ENCODE measurements around the gene MTA1.

MTA1 gene

DNA sequence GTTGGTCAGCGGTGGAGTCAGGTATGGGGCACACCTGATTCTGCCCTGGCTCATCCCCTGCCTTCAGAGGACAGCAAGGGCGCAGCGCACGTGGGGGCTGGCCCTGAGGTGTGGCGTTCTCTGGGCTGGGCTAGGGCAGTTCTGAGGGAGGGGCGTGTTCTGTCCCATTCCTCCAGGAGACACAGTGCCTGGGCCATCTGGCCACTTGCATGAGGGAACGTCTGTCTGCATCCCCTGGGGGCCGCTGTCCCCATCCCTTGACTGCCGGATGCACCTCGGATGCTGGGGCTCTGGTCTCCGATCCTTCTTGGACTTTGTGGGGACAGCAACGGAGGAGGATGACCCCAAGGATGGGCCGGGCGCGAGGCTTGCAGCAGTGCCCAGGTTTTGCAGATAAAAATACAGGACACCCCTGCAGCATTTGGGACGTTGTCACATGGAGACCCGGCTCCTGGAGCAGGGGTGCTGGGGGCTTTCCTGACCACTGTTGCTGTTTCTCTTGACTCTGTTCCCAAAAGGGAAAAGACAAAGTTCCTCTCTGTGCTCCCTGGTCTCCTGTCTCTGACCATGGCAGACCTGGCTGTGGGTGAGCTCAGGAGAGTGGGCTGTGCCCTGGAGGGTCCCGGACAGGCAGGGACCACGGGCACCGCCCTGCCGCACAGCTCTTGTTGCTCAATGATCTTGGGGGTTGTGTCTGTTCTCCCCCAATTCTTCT is 6.9 kb downstream of the MTA1 start:
- no peak for DNase-seq

DNA sequence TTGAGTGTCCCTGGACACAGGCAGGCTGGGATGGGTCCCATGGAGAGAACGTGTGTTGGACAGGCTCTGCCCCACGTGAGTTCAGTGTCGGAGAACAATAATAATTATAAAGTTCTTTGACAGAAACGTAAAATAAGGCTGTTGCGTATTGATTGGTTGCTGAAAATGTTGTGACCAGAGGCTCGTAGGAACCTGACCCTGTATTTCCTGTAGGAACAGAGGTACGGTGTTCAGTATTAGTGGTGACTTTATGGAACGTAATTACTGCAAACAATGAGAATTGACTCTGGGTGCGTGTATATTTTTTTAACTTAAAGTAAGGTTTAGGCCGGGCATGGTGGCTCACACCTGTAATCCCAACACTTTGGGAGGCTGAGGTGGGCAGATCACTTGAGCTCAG is 7.8 kb downstream of the MTA1 start:
- no peak for DNase-seq

DNA sequence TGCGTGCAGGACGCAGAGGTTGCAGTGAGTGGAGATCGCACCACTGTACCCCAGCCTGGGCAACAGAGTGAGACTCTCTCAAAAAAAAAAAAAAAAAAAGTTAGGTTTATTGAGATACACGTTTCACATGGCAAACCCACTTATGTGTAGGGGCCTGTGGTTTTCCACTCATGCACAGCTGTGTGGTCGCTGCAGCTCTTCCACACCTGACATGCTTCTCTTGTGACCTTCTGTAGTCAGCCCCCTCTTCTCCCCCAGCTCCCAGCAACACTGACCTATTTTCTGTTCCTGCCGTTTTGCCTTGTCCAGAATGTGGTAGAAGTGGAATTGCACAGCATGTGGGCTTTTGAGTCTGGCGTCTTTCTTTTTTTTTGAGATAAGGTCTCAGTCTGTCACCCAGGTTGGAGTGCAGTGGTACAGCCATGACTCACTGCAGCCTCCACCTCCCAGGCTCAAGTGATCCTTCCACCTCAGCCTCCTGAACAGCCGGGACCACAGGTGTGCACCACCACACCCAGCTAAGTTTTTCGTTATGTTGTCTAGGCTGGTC is 8.4 kb downstream of the MTA1 start:
- DNase-seq, result no peak

DNA sequence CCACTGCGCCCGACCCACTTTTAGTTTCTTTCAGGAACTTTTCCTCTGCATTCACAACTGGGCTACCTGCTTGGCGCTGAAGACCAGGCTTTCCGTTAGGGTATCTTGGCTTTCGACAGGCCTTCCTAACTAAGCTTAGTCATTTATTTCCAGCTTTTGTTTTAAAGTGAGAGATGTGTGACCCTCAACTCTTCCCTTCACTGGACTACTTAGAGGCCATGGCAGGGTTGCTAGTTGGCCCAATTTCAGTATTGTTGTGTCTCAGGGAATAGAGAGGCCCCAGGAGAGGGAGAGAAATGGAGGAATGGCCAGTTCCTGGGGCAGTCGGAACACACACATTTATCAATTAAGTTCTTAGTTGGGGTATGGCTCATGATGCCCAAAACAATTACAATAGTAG is 10.4 kb downstream of the MTA1 start:
- DNase-seq, result no peak

DNA sequence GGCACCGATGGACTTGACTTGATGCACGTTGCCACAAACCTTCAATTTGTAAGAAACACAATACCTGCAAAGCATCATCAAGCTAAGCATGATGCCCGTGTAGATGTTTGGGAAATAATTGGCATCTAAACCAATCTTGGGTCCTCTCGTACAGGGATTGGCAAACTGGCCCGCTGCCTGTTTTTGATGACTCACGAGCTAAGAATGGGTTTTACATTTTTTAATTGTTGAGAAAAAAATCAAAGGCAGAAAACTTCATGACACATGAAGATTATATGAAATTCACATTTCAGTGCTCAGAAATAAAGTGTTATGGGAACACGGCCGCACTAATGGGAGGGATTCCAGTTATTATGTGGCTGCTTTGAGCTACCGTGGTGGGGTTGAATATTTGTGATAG is 10.9 kb downstream of the MTA1 start:
- DNase-seq, result no peak

DNA sequence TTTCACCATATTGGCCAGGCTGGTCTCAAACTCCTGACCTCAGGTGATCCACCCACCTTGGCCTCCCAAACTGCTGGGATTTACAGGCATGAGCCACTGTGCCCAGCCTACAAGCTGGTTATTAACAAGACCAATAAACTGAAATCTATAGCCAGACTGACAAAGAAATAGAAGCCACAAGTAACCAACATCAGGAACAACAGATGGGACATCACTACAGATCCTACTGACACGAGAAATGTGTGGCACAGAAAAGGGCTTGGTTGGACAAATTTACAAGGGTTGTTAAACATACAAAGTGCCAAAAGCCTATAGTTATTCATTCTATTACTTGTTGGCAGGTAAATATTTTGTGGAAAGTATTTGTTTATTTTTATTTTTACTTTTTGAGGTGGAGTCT is 11.6 kb downstream of the MTA1 start:
- no peak for DNase-seq

DNA sequence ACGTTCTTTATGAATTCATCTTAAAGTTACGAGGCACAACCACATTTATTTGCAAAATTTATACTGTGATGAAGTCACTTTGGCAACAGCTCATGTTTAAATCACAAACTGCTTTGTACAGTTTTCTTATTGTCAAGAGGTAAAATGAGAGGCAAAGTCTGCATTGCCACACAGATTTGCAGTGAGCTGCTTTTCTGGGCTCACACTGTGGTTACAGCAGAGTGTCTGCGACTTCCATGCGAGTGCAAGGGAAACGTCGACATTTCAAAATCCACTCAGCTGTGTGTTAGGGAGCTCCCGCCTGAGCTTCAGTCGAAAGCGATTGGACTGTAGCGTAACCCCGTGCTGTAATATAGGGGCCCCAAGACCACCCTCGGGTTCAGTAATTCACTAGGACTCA is 13.0 kb downstream of the MTA1 start:
- DNase-seq, result no peak

DNA sequence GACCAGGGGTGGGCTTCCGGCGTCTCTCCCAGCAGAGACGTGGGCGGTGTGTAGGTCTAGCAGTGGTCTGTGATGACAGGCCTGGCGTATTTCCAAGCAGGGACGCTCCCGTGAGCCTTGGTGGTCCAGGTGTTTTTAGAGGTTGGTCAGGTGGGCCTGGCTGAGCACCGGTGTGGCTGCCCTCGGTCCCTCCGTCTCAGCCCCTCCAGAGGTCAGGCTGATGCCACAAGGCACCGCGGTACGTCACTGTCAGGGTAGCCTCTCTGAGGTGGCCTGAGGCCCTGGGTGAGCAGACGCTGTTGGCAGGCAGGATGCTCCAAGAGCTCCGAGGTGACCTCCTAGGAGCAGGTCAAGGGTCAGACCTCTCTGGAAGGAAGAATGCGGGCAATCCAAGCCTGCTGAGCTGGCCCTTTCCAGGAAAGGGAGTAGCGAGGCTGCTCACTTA is 13.6 kb downstream of the MTA1 start:
- no peak for DNase-seq

DNA sequence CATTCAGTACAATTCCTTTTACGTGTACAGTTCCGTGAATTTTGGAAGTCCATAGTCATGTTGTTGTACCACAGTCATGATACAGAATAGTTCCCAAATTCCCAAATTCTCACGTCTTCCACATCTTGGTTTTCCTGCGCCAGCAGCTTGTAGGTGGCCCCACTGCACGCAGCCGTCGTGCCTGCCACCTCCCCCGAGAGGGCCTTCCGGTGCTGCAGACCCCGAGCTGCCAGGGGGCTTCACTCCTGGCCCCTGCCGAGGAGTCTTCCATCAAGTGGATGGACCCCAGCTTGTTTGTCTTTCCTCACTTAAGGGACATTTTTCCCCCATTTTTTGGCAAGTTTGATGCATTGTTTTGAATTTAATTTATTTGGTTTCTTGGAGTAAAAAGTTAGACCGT is 16.8 kb downstream of the MTA1 start:
- DNase-seq, result no peak

DNA sequence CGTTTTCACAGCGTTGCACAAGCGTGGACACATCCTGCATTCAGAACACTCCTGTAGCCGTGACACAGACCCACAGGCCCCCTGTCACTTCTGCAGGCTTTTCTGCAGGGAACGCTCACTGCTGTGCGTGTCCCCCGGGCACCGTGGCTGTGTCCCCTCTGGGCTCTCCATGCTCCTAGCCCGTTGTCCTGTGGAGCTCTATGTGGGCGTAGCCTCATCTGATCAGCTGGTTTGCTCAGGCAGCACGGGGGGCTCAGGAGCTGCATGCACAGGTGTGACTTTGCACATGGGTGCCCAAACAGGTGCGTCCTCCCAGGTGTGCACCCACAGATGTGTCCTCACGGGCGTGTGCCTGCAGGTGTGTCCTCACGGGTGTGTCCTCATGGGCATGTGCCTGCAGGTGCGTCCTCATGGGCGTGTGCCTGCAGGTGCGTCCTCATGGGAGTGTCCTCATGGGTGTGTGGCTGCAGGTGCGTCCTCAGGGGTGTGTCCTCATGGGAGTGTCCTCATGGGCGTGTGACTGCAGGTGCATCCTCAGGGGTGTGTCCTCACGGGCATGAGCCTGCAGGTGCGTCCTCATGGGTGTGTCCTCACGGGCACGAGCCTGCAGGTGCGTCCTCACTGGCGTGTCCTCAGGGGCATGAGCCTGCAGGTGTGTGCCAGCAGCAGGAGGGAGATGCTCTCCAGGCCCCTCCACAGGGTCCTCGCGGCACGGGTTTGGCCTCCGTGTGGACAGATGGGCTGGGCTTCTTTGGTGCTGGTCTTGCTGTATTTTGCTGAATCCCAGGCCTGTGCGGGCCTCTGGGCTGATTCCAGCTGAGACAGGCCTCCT is 17.5 kb downstream of the MTA1 start:
- DNase-seq, result no peak

DNA sequence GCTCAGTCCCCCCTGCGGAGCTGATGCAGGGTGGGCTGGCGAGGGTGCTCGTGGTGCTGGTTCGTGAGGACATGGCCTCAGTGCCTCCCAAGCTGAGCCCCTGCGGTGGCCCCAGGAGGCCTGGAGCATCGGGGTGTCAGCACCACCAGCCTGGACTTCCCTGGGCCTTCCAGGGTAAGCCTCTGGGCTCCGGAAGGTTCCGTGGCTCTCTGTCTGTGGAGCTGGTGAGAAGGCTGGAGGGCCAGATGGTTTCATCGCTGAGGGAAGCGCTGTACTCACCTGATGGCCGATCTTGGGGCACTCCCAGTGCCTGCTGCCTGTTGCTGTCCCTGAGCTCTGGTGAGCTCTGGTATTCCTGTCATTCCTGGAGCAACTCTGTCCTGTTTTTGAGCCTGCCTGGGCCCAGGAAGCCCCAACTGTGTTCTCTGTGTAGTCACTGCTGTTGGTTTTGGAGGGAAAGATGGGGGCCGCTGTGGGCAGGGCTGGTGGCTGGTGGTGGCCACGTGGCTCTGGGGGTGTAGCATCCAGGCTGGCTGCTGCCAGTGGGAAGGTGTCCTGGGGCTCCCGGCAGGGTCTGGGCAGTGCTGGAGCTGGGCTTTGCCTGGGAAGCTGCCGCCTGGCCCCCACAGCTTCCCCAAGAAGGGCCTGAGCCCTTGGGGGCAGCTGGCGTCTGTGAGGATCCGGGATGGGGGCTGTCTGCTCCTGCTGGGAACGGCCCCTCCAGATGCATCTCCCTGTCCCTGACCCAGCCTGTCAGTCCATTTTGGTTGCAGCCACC is 18.3 kb downstream of the MTA1 start:
- no peak for DNase-seq

DNA sequence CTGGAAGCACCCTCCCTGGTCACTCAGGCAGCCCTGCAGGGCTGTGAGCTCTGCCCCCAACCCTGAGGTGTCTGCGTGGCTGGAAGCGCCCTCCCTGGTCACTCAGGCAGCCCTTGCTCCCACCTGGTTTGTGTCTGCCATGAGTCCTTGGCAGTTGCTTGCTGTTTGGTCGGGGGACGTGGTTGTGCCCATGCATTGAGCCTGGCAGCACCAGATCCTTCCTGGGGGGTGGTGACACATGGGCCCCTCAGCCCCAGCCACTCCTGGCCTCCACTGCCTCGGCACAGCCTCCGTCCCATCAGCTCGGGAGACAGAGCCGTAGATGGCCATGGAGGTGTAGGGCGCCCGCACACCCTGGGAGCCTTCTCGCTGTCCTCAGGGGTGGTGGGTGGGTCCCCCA is 19.6 kb downstream of the MTA1 start:
- DNase-seq, result no peak

DNA sequence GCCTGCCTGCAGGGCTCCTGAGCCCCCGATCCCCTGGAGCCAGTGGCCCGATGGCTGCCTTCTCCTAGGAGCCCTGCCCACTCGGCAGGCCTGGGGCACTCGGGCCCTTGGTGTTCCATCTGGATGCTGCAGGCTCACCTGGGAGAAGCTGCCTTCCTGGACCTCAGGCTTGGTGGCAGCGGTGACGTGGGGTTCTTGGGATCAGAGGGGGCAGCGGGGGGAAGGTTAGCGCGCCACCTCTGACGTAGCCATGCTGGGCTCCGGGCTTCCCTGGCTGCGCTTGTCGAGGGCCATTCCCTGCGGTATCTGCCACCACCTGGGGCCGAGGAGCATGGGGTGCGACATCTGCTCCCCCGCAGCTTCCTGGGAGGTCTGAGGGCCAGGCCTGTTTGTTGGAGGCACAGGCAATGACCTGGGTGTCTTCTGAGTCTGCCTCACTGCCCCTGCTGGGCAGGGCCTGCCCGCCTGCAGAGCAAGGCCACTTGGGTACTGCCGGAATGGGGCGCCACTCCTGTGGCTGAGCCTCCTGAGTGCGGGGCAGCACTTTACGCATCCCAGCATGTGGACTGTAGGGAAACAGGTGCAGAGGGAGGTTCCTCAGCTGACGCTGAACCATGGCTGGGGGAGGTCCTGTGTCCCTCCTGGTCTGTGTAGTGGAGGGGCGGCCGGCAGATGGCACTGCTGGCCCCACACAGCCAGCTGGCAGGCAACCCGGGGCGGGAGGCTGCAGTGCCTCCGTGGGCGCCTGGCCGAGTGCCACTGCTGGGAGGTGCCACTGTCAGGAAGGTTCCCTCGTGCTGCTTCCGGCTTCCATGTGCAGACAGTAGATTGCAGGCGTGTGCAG is 20.3 kb downstream of the MTA1 start:
- peak; percentile 52 to 67 for DNase-seq

DNA sequence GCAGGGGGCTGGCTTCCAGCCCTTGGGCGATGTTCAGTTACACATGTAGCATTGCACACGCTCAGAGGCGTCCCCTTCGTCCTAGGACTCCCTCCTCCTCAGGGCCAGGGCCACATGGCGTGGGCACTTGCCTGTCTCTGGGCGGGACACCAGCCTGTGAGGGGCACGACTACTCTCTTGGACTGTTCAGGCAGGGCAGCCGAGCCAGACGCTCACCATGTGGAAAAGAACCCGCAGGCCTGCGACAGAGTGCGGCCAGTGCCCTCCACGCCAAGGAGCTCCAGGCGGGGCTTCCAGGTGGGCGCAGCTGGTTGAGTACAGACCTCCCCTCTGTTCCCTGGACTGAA is 20.9 kb downstream of the MTA1 start:
- no peak for DNase-seq

DNA sequence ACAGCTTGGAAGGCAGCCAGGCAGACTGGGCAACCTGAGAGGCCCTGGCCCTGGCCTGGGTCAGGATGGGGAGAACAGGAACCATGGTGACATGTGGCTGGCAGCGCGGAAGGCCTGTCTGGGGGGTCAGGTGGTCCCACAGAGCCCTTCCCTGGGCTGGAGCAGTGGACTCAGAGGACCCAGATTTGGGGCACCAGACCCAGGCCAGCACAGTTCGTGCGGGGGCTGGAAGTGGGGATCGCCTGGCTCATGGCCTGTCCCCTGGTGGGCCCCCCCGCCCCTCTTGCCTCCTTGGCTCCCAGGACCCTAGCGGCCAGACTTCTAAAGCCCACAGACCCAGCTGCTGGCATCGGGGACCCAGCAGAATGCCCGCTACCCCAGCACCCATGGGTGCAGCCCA is 21.4 kb downstream of the MTA1 start:
- no peak for DNase-seq

DNA sequence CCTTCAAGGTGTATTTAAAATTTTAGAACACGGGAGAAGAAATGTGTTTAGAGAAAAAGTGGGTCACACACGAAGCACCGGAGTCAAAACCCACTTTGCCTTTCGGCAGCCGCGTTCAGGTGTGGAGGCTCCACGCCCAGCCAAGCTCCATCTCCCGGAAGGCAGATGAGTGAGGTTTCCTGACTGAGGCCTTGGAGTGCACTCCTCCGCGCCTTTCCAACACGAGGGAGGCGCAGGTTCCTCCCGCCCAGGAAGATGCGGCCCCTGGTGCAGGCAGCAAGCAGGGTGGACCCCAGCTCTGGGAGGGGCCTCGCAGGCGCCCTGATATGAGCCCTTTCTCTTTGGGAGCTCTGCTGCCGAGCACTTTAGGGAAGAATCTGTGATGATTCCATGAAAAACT is 22.5 kb downstream of the MTA1 start:
- DNase-seq, result no peak

DNA sequence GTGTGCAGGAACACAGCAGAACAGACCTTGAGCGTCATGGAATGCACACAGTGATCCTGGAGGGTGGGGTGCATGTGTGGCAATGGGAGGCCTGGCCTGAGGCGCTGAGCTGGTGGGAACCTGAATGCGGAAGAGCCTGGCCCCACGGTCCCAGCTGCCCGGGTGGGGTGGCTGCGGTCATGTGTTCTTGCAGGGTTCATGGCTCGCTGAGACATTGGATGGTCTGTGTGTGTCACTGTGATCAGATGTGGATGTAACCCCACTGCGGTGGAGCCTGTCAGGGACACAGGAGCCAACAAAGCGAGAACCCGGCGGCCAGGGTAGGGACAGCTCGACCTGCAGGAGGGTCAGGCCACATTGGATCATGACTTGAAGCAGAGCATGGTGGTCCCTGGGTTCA is 23.2 kb downstream of the MTA1 start:
- no peak for DNase-seq

DNA sequence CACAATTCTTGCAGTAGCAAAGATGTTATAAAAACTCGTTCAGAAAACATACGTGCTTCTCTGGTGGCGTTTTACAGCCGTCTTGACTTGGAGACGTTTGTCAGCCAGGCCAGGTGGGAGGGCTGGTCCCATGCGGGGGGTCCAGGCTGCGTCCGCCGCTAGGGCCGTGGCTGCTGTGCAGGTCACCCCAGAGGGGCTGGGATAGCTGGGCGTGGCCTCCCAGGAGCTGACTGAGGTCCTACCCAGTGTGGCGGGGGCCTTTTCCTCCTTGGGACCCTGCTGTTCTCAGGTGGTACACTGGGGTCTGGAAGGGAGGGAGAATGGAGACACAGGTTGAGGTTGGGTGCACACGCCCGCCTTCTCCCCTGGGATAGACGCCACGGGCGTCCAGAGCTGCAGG is 25.2 kb downstream of the MTA1 start:
- DNase-seq, result no peak

DNA sequence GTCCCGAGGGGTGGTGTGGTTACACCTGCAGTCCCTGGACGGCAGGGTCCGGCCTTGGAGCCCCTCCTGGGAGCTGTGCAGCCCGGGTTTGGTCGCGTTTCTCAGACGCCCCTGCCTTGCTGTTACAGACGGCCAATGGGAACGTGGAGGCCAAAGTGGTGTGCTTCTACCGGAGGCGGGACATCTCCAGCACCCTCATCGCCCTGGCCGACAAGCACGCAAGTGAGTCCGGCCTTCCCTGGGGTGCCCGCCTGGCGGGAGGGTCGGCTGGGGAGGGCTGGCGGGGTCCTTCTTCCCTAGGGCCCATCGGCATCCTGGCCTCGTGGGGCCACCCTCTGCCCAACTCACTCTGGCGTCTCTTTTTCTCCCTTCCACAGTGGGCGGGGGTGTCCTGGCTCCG is 25.7 kb downstream of the MTA1 start:
- DNase-seq, result no peak

DNA sequence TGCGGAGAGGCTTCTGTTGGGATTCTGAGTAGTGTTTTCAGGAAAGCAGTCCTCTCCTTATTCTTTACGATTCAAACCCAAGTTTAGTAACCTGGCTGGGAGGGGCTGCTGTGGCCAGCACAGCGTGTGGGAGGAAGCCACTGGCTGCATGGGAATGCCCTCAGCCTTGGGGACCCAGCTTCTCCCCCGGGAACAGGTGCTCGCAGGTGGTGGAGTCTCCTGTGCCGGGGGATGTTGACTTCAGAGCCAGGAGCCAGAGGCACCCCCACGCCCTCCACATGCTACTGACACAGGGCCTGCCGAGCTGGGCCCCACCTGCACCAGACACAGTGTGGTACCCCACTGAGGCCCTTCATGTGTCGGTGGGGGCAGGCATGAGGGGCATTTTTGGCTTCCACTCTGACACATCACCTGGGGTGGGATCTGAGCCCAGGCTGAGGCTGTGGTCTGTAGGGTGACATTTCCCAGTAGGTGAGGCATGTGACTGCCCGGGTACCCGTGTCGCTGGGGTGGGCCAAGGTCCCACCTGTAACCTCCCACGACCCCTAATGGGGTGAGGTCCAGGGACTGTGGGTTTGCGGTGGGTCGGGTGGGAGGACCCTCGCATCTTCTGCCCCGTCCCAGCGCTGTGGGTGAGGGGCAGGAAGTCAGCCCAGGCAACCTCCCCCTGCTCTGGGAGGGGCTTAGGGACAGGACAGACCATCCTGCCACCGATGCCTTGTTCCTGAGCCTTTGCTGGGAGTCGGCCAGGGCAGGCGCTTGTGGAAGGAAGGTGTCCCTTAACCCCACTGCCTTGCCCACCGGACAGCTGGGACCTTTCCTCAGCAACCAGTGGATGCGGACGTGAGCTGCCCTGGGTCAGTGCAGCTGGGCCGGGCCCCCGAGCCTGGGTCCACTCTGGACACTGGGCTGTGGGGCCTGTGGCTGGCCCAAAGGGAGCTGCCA is 26.5 kb downstream of the MTA1 start:
- no peak for DNase-seq

DNA sequence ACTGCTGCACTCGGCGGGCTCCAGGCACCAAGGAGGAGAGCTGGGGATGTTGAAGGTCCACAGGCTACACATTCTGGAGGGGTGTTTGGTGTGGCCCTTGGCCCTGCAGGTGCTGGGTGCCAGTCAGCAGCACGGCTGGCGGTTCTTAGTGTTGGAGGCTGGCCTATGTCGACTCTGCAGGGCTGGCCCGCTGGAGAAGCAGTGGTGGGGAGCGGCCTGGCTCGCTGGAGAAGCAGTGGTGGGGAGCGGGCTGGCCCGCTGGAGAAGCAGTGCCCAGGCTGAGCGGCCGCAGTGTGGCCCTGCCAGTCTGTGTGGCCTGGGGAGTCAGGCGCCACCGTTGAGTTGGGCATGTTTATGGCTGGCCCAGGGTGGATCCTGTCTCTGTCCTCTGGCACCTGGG is 27.3 kb downstream of the MTA1 start:
- no peak for DNase-seq
